ENCODE measurements around the gene TCEANC. TPM values are rescaled to one million over a fixed set of nuclear protein-coding genes. Genes with fewer than 3 reads are reported as not detected.
"Not testable (repeated sequence)": the region's sequence is repeated elsewhere in the genome, so short reads cannot be mapped to it uniquely, and the experiment has no call there.

TCEANC gene
- total RNA-seq, 1 experiment from 2014 or later, result 3.1 TPM

DNA sequence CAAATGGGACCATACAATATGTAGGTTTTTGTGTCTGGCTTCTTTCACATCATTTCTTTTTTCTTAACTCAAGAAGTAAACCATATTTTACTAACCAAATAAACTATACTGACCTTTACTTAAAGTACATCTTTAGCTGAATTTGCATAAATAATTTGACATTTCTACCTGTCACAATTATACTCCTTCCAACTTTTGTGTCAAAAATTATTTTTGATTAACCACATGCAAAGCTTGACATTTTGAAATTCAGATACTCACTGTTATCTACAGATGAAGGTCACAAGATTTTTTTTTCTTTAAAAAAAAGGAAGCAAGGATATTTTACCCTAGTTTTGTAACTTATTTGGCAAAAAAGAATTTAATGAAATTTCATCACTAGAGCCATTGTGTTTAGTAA lies 23.9 kb downstream of the TCEANC start:
- no peak overlapping the region for H3K4me3 Mint-ChIP-seq

DNA sequence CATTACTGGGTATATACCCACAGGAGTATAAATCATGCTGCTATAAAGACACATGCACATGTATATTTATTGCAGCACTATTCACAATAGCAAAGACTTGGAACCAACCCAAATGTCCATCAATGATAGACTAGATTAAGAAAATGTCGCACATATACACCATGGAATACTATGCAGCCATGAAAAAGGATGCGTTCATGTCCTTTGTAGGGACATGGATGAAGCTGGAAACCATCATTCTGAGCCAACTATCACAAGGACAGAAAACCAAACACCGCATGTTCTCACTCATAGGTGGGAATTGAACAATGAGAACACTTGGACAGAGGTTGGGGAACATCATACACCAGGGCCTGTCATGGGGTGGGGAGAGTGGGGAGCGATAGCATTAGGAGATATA lies 26.8 kb downstream of the TCEANC start:
- not testable (repeated sequence) for H4K20me1 ChIP-seq (ENCODE audit: control insufficient read depth, insufficient read depth, insufficient read length); H3K27ac Mint-ChIP-seq; H3K79me1 ChIP-seq (ENCODE audit: insufficient read depth, low read depth, low read length, poor library complexity, severe bottlenecking); H2AK5ac ChIP-seq (ENCODE audit: insufficient read length, low read length); H4K91ac ChIP-seq (ENCODE audit: insufficient read length, low read depth, low read length); H3K4me1 Mint-ChIP-seq; H3K79me2 ChIP-seq (ENCODE audit: insufficient read depth, low read length); H3T11ph ChIP-seq (ENCODE audit: low read length); H3K56ac ChIP-seq (ENCODE audit: insufficient read length, low read depth, low read length); H2BK5ac ChIP-seq (ENCODE audit: insufficient read length, low read length); DNase-seq; H2BK15ac ChIP-seq (ENCODE audit: low read depth, low read length); H3K23ac ChIP-seq (ENCODE audit: insufficient read length, low read depth, low read length); H3K27me3 Mint-ChIP-seq (ENCODE audit: low read depth); H3K18ac ChIP-seq (ENCODE audit: insufficient read length, low read depth, low read length); H2BK20ac ChIP-seq (ENCODE audit: low read depth, low read length, poor library complexity, severe bottlenecking); H3K14ac ChIP-seq (ENCODE audit: insufficient read depth, low read length); H3K4me3 Mint-ChIP-seq; H3K36me3 Mint-ChIP-seq (ENCODE audit: insufficient read depth in 1 of 3, low read depth in 3 of 3); H3K23me2 ChIP-seq (ENCODE audit: insufficient read length, low read depth, low read length, poor library complexity, severe bottlenecking); H4K5ac ChIP-seq (ENCODE audit: insufficient read length, low read depth, low read length); H3K27me3 ChIP-seq (ENCODE audit: insufficient read depth, low read length); H3K4me1 ChIP-seq (ENCODE audit: insufficient read depth, low read length); H2BK120ac ChIP-seq (ENCODE audit: low read depth, low read length, poor library complexity, severe bottlenecking); H4K8ac ChIP-seq (replicated peaks; ENCODE audit: insufficient read length, low read depth, low read length); H3K27ac ChIP-seq (ENCODE audit: insufficient read length, low read depth, low read length); H3K4ac ChIP-seq (ENCODE audit: low read depth, low read length); H3K9me3 ChIP-seq (ENCODE audit: control insufficient read depth, low read depth, low read length); H2AFZ ChIP-seq (ENCODE audit: low read length); H3K4me2 ChIP-seq (ENCODE audit: insufficient read depth, insufficient read length, low read length); H2BK12ac ChIP-seq (ENCODE audit: insufficient read length, low read depth, low read length); H3K9ac ChIP-seq (ENCODE audit: extremely low read depth, insufficient read length, low read length)
- no CpG with 5 or more reads among the region's 4 CpGs for WGBS (ENCODE audit: extremely low coverage, insufficient read length, low lambda C conversion rate)
- peaks cover 28 to 52% of the 10 kb centered on the region in 2 experiments for H3K9me3 Mint-ChIP-seq

More for the DNA sequence above, 23.9 kb downstream of the TCEANC start:
- Histone ChIP-seq H3T11ph (ENCODE audit: low read length) (no peak overlapping the region), H2BK20ac (ENCODE audit: low read depth, low read length, poor library complexity, severe bottlenecking) (no peak overlapping the region), H2BK120ac (ENCODE audit: low read depth, low read length, poor library complexity, severe bottlenecking) (no peak overlapping the region), H2BK12ac (ENCODE audit: insufficient read length, low read depth, low read length) (no peak overlapping the region), H3K27ac (ENCODE audit: insufficient read length, low read depth, low read length) (no peak overlapping the region), H4K91ac (ENCODE audit: insufficient read length, low read depth, low read length) (no peak overlapping the region), H2AFZ (ENCODE audit: low read length) (no peak overlapping the region), H2AK5ac (ENCODE audit: insufficient read length, low read length) (no peak overlapping the region), H3K56ac (ENCODE audit: insufficient read length, low read depth, low read length) (no peak overlapping the region), H3K79me2 (ENCODE audit: insufficient read depth, low read length) (no peaks in the 10 kb centered on the region; the same call in 1 of the 2 replicates), H3K79me1 (ENCODE audit: insufficient read depth, low read depth, low read length, poor library complexity, severe bottlenecking) (no peaks in the 10 kb centered on the region), H3K4me2 (ENCODE audit: insufficient read depth, insufficient read length, low read length) (no peak overlapping the region), H2BK5ac (ENCODE audit: insufficient read length, low read length) (no peak overlapping the region), H3K23me2 (ENCODE audit: insufficient read length, low read depth, low read length, poor library complexity, severe bottlenecking) (no peaks in the 10 kb centered on the region), H3K4me1 (ENCODE audit: insufficient read depth, low read length) (no peaks in the 10 kb centered on the region), H4K5ac (ENCODE audit: insufficient read length, low read depth, low read length) (no peak overlapping the region), H3K9ac (ENCODE audit: extremely low read depth, insufficient read length, low read length) (no peak overlapping the region), H4K8ac (replicated peaks; ENCODE audit: insufficient read length, low read depth, low read length) (no peak overlapping the region), H3K18ac (ENCODE audit: insufficient read length, low read depth, low read length) (no peak overlapping the region), H4K20me1 (ENCODE audit: control insufficient read depth, insufficient read depth, insufficient read length) (no peaks in the 10 kb centered on the region), H3K14ac (ENCODE audit: insufficient read depth, low read length) (no peak overlapping the region), H3K9me3 (ENCODE audit: control insufficient read depth, low read depth, low read length) (no peaks in the 10 kb centered on the region), H3K23ac (ENCODE audit: insufficient read length, low read depth, low read length) (no peak overlapping the region), H2BK15ac (ENCODE audit: low read depth, low read length) (no peak overlapping the region), H3K27me3 (ENCODE audit: insufficient read depth, low read length) (no peaks in the 10 kb centered on the region), H3K4ac (ENCODE audit: low read depth, low read length) (no peak overlapping the region)
- Mint-ChIP-seq H3K27me3 (ENCODE audit: low read depth) (peaks cover 3% of the 10 kb centered on the region; the same call in 1 of the 2 replicates), H3K27ac (no peak overlapping the region), H3K9me3 (peaks cover 31 to 54% of the 10 kb centered on the region in 2 experiments), H3K36me3 (ENCODE audit: insufficient read depth in 1 of 3, low read depth in 3 of 3) (no peaks in the 10 kb centered on the region; a peak in 1 of 7 replicates), H3K4me1 (0 out of 4 replicates have a peak, but pooled peaks cover 0 to 4% of the 10 kb centered on the region in 2 experiments)
- TF ChIP-seq, protein P1, sequence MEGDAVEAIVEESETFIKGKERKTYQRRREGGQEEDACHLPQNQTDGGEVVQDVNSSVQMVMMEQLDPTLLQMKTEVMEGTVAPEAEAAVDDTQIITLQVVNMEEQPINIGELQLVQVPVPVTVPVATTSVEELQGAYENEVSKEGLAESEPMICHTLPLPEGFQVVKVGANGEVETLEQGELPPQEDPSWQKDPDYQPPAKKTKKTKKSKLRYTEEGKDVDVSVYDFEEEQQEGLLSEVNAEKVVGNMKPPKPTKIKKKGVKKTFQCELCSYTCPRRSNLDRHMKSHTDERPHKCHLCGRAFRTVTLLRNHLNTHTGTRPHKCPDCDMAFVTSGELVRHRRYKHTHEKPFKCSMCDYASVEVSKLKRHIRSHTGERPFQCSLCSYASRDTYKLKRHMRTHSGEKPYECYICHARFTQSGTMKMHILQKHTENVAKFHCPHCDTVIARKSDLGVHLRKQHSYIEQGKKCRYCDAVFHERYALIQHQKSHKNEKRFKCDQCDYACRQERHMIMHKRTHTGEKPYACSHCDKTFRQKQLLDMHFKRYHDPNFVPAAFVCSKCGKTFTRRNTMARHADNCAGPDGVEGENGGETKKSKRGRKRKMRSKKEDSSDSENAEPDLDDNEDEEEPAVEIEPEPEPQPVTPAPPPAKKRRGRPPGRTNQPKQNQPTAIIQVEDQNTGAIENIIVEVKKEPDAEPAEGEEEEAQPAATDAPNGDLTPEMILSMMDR (conservative IDR thresholded peaks at IDR 0.05), result no peak
- DNase-seq, result no peak

Measured in H9 (cell line).